Heart right ventricle (tissue), 16 donors: Measurements from ENCODE around the gene ZNF561. TPM values are rescaled to one million over a fixed set of nuclear protein-coding genes. Genes with fewer than 3 reads are reported as not detected.
"Not testable (repeated sequence)": the region's sequence is repeated elsewhere in the genome, so short reads cannot be mapped to it uniquely, and the experiment has no call there.

ENCODE experiments used
- ATAC-seq, 8 donors: fragments of 200-7000 bp; cut with Tn5 transposase; one replicate each; pipeline ENCODE4 v1.9.1; 2020; ENCODE audit warnings: mild to moderate bottlenecking in 8 of 8, moderate library complexity in 8 of 8, moderate number of reproducible peaks in 1 of 8
- DNase-seq, 2 donors: peaks; one replicate each; pipeline ENCODE4 v3.0.0-alpha.2; 2020
- H3K27ac ChIP-seq, 10 donors: fragments of 200-600 bp; sonication (generic) in 2 of 10; one replicate each; pipeline versions ENCODE4 v1.5.0 to v1.8.0; 2020 to 2022; ENCODE audit warnings: mild to moderate bottlenecking in 3 of 10
- H3K27me3 ChIP-seq, 7 donors: fragments of 200-600 bp; one replicate each; pipeline ENCODE4 v1.8.0; 2021 to 2022; ENCODE audit warnings: mild to moderate bottlenecking in 2 of 7
- H3K36me3 ChIP-seq, 9 donors: fragments of 200-600 bp; sonication (generic) in 1 of 9; one replicate each; pipeline versions ENCODE4 v1.5.0 to v1.8.0; 2020 to 2022; ENCODE audit warnings: mild to moderate bottlenecking in 2 of 9
- H3K4me1 ChIP-seq, 9 donors: fragments of 200-600 bp; sonication (generic) in 1 of 9; one replicate each; pipeline versions ENCODE4 v1.5.0 to v1.8.0; 2020 to 2022; ENCODE audit warnings: mild to moderate bottlenecking in 4 of 9
- H3K4me3 ChIP-seq, 10 donors: fragments of 200-600 bp; sonication (generic) in 2 of 10; one replicate each; pipeline versions ENCODE4 v1.5.0 to v1.8.0; 2020 to 2022; ENCODE audit warnings: mild to moderate bottlenecking in 7 of 10, moderate library complexity in 2 of 10
- H3K9me3 ChIP-seq, 11 donors: fragments of 200-600 bp in 10 of 11; sonication (generic) in 2 of 11; one replicate each; pipeline versions ENCODE4 v1.5.0 to v1.8.0; 2013 to 2022; ENCODE audit warnings: mild to moderate bottlenecking in 2 of 11, control low read depth in 1 of 11, moderate library complexity in 1 of 11
- CTCF ChIP-seq, 9 donors: fragments of 200-600 bp; sonication (generic) in 2 of 9; IDR thresholded peaks; one replicate each; pipeline versions ENCODE4 v1.5.0 to v1.8.0; 2021 to 2022; ENCODE audit warnings: antibody characterized with exemption in 9 of 9, mild to moderate bottlenecking in 5 of 9, moderate library complexity in 1 of 9
- WGBS, 2 donors: extraction: QIAGEN DNeasy Blood & Tissue Kit; methylation state at CpG; one replicate each; pipeline ENCODE4 v1.1.7; 2013; ENCODE audit warnings: inconsistent platforms in 1 of 2; 5-methylcytosine and 5-hydroxymethylcytosine counted together
- intact Hi-C, 10 donors: fragments of 100-400 bp; cut with DNase I; formaldehyde crosslinking; loops; one replicate each; pipeline versions ENCODE4 v1.11.1 to v1.14.2; 2022
- long read RNA-seq, 3 donors: library from polyadenylated mRNA; unstranded; transcript quantifications; one replicate each; pipeline ENCODE4 v2.0.0, GENCODE V29; 2020 to 2021
- polyA plus RNA-seq, 2 donors: library from polyadenylated mRNA; stranded (reverse); fragments of 200-250 nt; gene quantifications; one replicate each; pipeline ENCODE4 v1.2.3, GENCODE V29; 2013
- total RNA-seq, 10 donors: library from RNA; stranded (reverse); fragmentation: NEBNext Ultra II Directional in 3 of 10; extraction: Animal tissue kit (Norgen Biotek cat#: 25700) in 3 of 10; gene quantifications; one replicate each; pipeline versions ENCODE4 v1.2.1 to v1.2.4, GENCODE V29; 2021 to 2023
- donor health status: Arrhythmogenic right ventricular cardiomyopathy.
- donor health status: ischemic (EF 13 %, LVEDD 7.1; RV severe dilation, severe dysfunction).
- donor health status: healthy with polysubstance abuse.
- donor health status: DM: no; HTN: yes; CAD: no.
- donor health status: DM: no; HTN: no; CAD: no.
- donor health status: ischemic (EF 25% LVEDD 6.9; RV normal size, moderate dysfunction).
- donor health status: ischemic (EF 25% LVEDD 5.7; RV mildly dilated, moderate dysfunction).
- donor health status: healthy.
- donor health status: DM: yes; HTN: yes; CAD: no.
- donor health status: Ischemic cardiomyopathy.
- donor health status: ischemic (EF 35%, LVEDD 5.7; RV mildly dilated, moderate dysfunction).
- donor health status: nonischemic (EF 11% LVEDD 7.7; RV severe dilation, severe dysfunction).
- donor health status: DM: yes; HTN: yes; CAD: no.
- donor health status: PGD.
- donor health status: ischemic (EF 29% LVEDD 5.4; RV normal size, mild dysfunction).
- donor health status: nonischemic (EF 23%, LVEDD 6.1; RV moderate dilation, normal function).

The ZNF561 gene
- total RNA-seq (10 to 100 TPM; 19.1 to 26.6 (median 23.7) TPM), polyA plus RNA-seq (10 to 100 TPM in 1 of 2 donors, 1 to 10 TPM in 1; 8.2 to 18.6 TPM)
- long read RNA-seq, donor 1, full-length matches to known transcripts, result 7 of 12 reads
- long read RNA-seq, donor 1, partial matches to known transcripts, result 0 of 12 reads
- long read RNA-seq, donor 1, other reads (novel, unspliced or antisense), result 5 of 12 reads
- long read RNA-seq, donor 2, full-length matches to known transcripts, result 4 of 9 reads
- long read RNA-seq, donor 2, partial matches to known transcripts, result 1 of 9 reads
- long read RNA-seq, donor 2, other reads (novel, unspliced or antisense), result 4 of 9 reads
- long read RNA-seq, donor 3, full-length matches to known transcripts, result 9 of 18 reads
- long read RNA-seq, donor 3, partial matches to known transcripts, result 0 of 18 reads
- long read RNA-seq, donor 3, other reads (novel, unspliced or antisense), result 9 of 18 reads

- intact Hi-C loops, result loop anchor here in 6 of 10 donors (2.0 to 10.0 kb wide), 9 partner anchors 34 to 187 kb away; partner anchors contain the start of genes ZNF562 (in 3 of the 6), ZNF121 (in 2 of the 6), ZNF266 (in 1 of the 6) and ZNF846 (in 1 of the 6)
Observed at GRCh38 chr19:9621156-9622037, at the start of gene ZNF561. ZNF561 (minus strand) TSS chr19:9621232; CDS start chr19:9619456, 1,776 bp downstream.

GRCh38 chr19:9668544-9668943 lies 47.5 kb upstream of the ZNF561 start:
- Histone ChIP-seq H3K36me3 (peaks cover 0 to 49% (median 4%) of the 10 kb centered on the region in 9 donors), H3K27me3 (no peaks in the 10 kb centered on the region), H3K4me1 (peaks cover 0 to 8% (median 0%) of the 10 kb centered on the region in 9 donors), H3K4me3 (no peak overlapping the region), H3K27ac (no peak overlapping the region), H3K9me3 (peaks cover 0 to 68% (median 22%) of the 10 kb centered on the region in 11 donors)
- DNase-seq (no peak), ATAC-seq (no peak)
- intact Hi-C loops, result no loop called here
- TF ChIP-seq CTCF (IDR thresholded peaks at IDR 0.05), result no peak
- 100% methylated on average over 2 of the region's 2 CpGs for WGBS, 2 donors

More at GRCh38 chr19:9621156-9622037, at the start of gene ZNF561:
- Histone ChIP-seq H3K27ac (peak within 1 kb of the TSS; percentile 79 to 98 (median 94)), H3K4me1 (peaks cover 3 to 40% (median 23%) of the 10 kb centered on the region in 9 donors), H3K27me3 (no peaks in the 10 kb centered on the region), H3K4me3 (peak within 1 kb of the TSS; percentile 41 to 97 (median 84)), H3K9me3 (no peaks in the 10 kb centered on the region), H3K36me3 (peaks cover 0 to 33% (median 29%) of the 10 kb centered on the region in 9 donors)
- WGBS, 2 donors, result 1% methylated on average over 33 of the region's 33 CpGs
- no peak for TF ChIP-seq CTCF (IDR thresholded peaks at IDR 0.05)
- ATAC-seq (peak; percentile 93 to 97 (median 96)), DNase-seq (peak; percentile 87 to 89)

GRCh38 chr19:9667898-9668297 lies 46.9 kb upstream of the ZNF561 start:
- H3K4me1 ChIP-seq, result peaks cover 0 to 11% (median 0%) of the 10 kb centered on the region in 9 donors
- peaks cover 0 to 61% (median 15%) of the 10 kb centered on the region in 11 donors for H3K9me3 ChIP-seq
- intact Hi-C loops, result no loop called here
- H3K27me3 ChIP-seq, result no peaks in the 10 kb centered on the region
- no peak for DNase-seq
- no peak overlapping the region for H3K27ac ChIP-seq
- no peak overlapping the region for H3K4me3 ChIP-seq
- no peak for ATAC-seq
- peaks cover 0 to 44% (median 4%) of the 10 kb centered on the region in 9 donors for H3K36me3 ChIP-seq
- 90 to 93% methylated on average over 3 of the region's 3 CpGs for WGBS, 2 donors
- TF ChIP-seq CTCF (IDR thresholded peaks at IDR 0.05), result no peak

GRCh38 chr19:9658769-9659168 lies 37.7 kb upstream of the ZNF561 start:
- Histone ChIP-seq H3K4me1 (peaks cover 0 to 14% (median 0%) of the 10 kb centered on the region in 9 donors), H3K4me3 (no peak overlapping the region), H3K27ac (no peak overlapping the region), H3K27me3 (no peaks in the 10 kb centered on the region), H3K36me3 (peaks cover 4 to 69% (median 46%) of the 10 kb centered on the region in 9 donors), H3K9me3 (peaks cover 0 to 19% (median 4%) of the 10 kb centered on the region in 11 donors)
- DNase-seq (no peak), ATAC-seq (no peak)
- TF ChIP-seq CTCF (IDR thresholded peaks at IDR 0.05), result no peak
- intact Hi-C loops, result no loop called here
- WGBS, 2 donors, result 54 to 58% methylated on average over 2 of the region's 2 CpGs

GRCh38 chr19:9653066-9653555 lies 32.1 kb upstream of the ZNF561 start:
- intact Hi-C loops, H3K4me1 ChIP-seq, H3K27ac ChIP-seq, H3K4me3 ChIP-seq, DNase-seq, H3K27me3 ChIP-seq, ATAC-seq: not testable (repeated sequence)
- peaks cover 11 to 99% (median 68%) of the 10 kb centered on the region in 9 donors for H3K36me3 ChIP-seq
- peaks cover 0 to 48% (median 33%) of the 10 kb centered on the region in 11 donors for H3K9me3 ChIP-seq
- 91 to 93% methylated on average over 5 of the region's 5 CpGs for WGBS, 2 donors

GRCh38 chr19:9651464-9651863 lies 30.4 kb upstream of the ZNF561 start:
- H3K27ac ChIP-seq, H3K4me3 ChIP-seq: not testable (repeated sequence)

More at GRCh38 chr19:9651464-9651863, 30.4 kb upstream of the ZNF561 start:
- DNase-seq, H3K27me3 ChIP-seq, intact Hi-C loops, ATAC-seq, H3K4me1 ChIP-seq: not testable (repeated sequence)
- H3K36me3 ChIP-seq, result peaks cover 11 to 99% (median 54%) of the 10 kb centered on the region in 9 donors
- 97 to 98% methylated on average over 3 of the region's 3 CpGs for WGBS, 2 donors
- H3K9me3 ChIP-seq, result peaks cover 0 to 48% (median 33%) of the 10 kb centered on the region in 11 donors
